Neural cell (in vitro differentiated cells): ENCODE data around the gene NRG3. TPM values are rescaled to one million over a fixed set of nuclear protein-coding genes. Genes with fewer than 3 reads are reported as not detected.

Experiments
- H2AFZ ChIP-seq: fragments of 200-600, 300-800 bp; sonication (generic), shearing (Covaris generic); 2 replicates; pipeline ENCODE4 v1.6.0; 2014; ENCODE audit warnings: low read depth, mild to moderate bottlenecking, antibody characterized with exemption, low read length, moderate library complexity
- H3F3A ChIP-seq: fragments of 200-600 bp; shearing (Covaris generic); 2 replicates; pipeline ENCODE4 v1.6.1; 2016; ENCODE audit warnings: mild to moderate bottlenecking, moderate library complexity, mixed read lengths, antibody characterized with exemption, low read length; ENCODE audit not compliant: insufficient read depth, poor library complexity, severe bottlenecking
- H3K27ac ChIP-seq: fragments of 200-600, 300-800 bp; sonication (generic), shearing (Covaris generic); 2 replicates; pipeline ENCODE4 v1.5.1; 2014; ENCODE audit warnings: mild to moderate bottlenecking, low read length, moderate library complexity
- H3K27me3 ChIP-seq: fragments of 300-800, 200-600 bp; sonication (generic), shearing (Covaris generic); 2 replicates; pipeline ENCODE4 v1.6.0; 2014; ENCODE audit warnings: mild to moderate bottlenecking, low read depth, low read length, moderate library complexity; ENCODE audit not compliant: insufficient read depth
- H3K36me3 ChIP-seq: fragments of 300-800, 200-600 bp; sonication (generic), shearing (Covaris generic); 2 replicates; pipeline ENCODE4 v1.5.1; 2014; ENCODE audit warnings: mild to moderate bottlenecking, antibody characterized with exemption, low read length, moderate library complexity; ENCODE audit not compliant: insufficient read depth
- H3K4me2 ChIP-seq: fragments of 300-800, 200-600 bp; sonication (generic), shearing (Covaris generic); 2 replicates; pipeline ENCODE4 v1.6.0; 2014; ENCODE audit warnings: mild to moderate bottlenecking, low read length
- H3K4me3 ChIP-seq: fragments of 300-800, 200-600 bp; sonication (generic), shearing (Covaris generic); 2 replicates; pipeline ENCODE4 v1.5.1; 2014; ENCODE audit warnings: mild to moderate bottlenecking, low read length, moderate library complexity
- H3K79me2 ChIP-seq: fragments of 200-600 bp; shearing (Covaris generic); replicated peaks from 2 replicates; pipeline ENCODE4 v1.6.0; 2014; ENCODE audit warnings: mild to moderate bottlenecking, low read length, moderate library complexity; ENCODE audit not compliant: insufficient read depth
- H3K9ac ChIP-seq: fragments of 300-800, 200-600 bp; sonication (generic), shearing (Covaris generic); 2 replicates; pipeline ENCODE4 v1.6.1; 2016; ENCODE audit warnings: mild to moderate bottlenecking, low read length, mixed read lengths
- H3K9me2 ChIP-seq: fragments of 200-600 bp; shearing (Covaris generic); 2 replicates; pipeline ENCODE4 v1.6.1; 2016; ENCODE audit warnings: mild to moderate bottlenecking, low read length, mixed read lengths; ENCODE audit not compliant: insufficient read depth
- H3K9me3 ChIP-seq: fragments of 200-600, 300-800 bp; sonication (generic), shearing (Covaris generic); 2 replicates; pipeline ENCODE4 v1.6.1; 2016; ENCODE audit warnings: mild to moderate bottlenecking, mixed run types, low read length, moderate library complexity, mixed read lengths
- H4K20me1 ChIP-seq: fragments of 200-600 bp; shearing (Covaris generic); 2 replicates; pipeline ENCODE4 v1.6.1; 2016; ENCODE audit warnings: mild to moderate bottlenecking, mixed run types; ENCODE audit not compliant: insufficient read depth
- CTCF ChIP-seq: fragments of 450-650 bp; IDR thresholded peaks from 2 replicates; pipeline ENCODE4 v1.5.1; 2014; ENCODE audit warnings: antibody characterized with exemption, mild to moderate bottlenecking, moderate library complexity; ENCODE audit not compliant: poor library complexity, severe bottlenecking
- EP300 ChIP-seq: fragments of 450-650 bp; conservative IDR thresholded peaks from 2 replicates; pipeline ENCODE4 v1.6.1; 2014; ENCODE audit warnings: antibody characterized with exemption, mild to moderate bottlenecking, moderate library complexity; ENCODE audit not compliant: poor library complexity, severe bottlenecking
- EZH2 ChIP-seq: fragments of 200-600, 300-800 bp; shearing (Covaris generic), sonication (generic); IDR thresholded peaks from 2 replicates; pipeline ENCODE4 v1.6.1; 2014; ENCODE audit warnings: antibody characterized with exemption, low read length, borderline replicate concordance, mild to moderate bottlenecking; ENCODE audit not compliant: insufficient read depth, poor library complexity, severe bottlenecking
- MXI1 ChIP-seq: fragments of 450-650 bp; conservative IDR thresholded peaks from 2 replicates; pipeline ENCODE4 v1.6.1; 2014; ENCODE audit warnings: antibody characterized with exemption, mild to moderate bottlenecking; ENCODE audit not compliant: poor library complexity, severe bottlenecking
- POLR2AphosphoS5 ChIP-seq: IDR thresholded peaks from 2 replicates; pipeline ENCODE4 v1.6.1; 2012
- RAD21 ChIP-seq: fragments of 450-650 bp; conservative IDR thresholded peaks from 2 replicates; pipeline ENCODE4 v1.6.1; 2014; ENCODE audit warnings: antibody characterized with exemption, mild to moderate bottlenecking, moderate library complexity
- REST ChIP-seq: IDR thresholded peaks from 2 replicates; pipeline ENCODE4 v1.6.1; 2012; ENCODE audit warnings: borderline replicate concordance
- SMC3 ChIP-seq: fragments of 450-650 bp; conservative IDR thresholded peaks from 2 replicates; pipeline ENCODE4 v1.6.1; 2014; ENCODE audit warnings: antibody characterized with exemption, mild to moderate bottlenecking, moderate library complexity; ENCODE audit not compliant: poor library complexity
- TAF1 ChIP-seq: IDR thresholded peaks from 2 replicates; pipeline ENCODE4 v1.6.1; 2012; ENCODE audit warnings: low read depth
- polyA plus RNA-seq: library from polyadenylated mRNA; depleted of rRNA; stranded (reverse); fragments of >200 nt; gene quantifications from 2 replicates; pipeline ENCODE4 v1.2.3, GENCODE V29; 2014

The NRG3 gene
- polyA plus RNA-seq, 1 donor from 2014 or later = 14.0 TPM

GRCh38 chr10:82453678-82454293 lies 578.8 kb downstream of the NRG3 start:
- Histone ChIP-seq H3K9me2 (no peaks in the 10 kb centered on the region), H2AFZ (no peak overlapping the region), H3K36me3 (no peaks in the 10 kb centered on the region), H3K9me3 (no peaks in the 10 kb centered on the region), H3K4me2 (no peak overlapping the region), H3K27me3 (no peaks in the 10 kb centered on the region), H3F3A (no peaks in the 10 kb centered on the region), H3K27ac (no peak overlapping the region), H3K4me3 (no peak overlapping the region), H3K79me2 (no peaks in the 10 kb centered on the region), H4K20me1 (no peaks in the 10 kb centered on the region), H3K9ac (no peak overlapping the region)
- TF ChIP-seq MXI1 = no peak
- no peak for TF ChIP-seq CTCF
- no peak for TF ChIP-seq EZH2
- no peak for TF ChIP-seq REST
- no peak for TF ChIP-seq SMC3
- no peak for TF ChIP-seq TAF1
- TF ChIP-seq RAD21 = no peak
- TF ChIP-seq EP300 = no peak
- TF ChIP-seq POLR2AphosphoS5 = no peak

GRCh38 chr10:82462910-82463551 lies 588.0 kb downstream of the NRG3 start:
- Histone ChIP-seq H3K4me3 (no peak overlapping the region), H2AFZ (no peak overlapping the region), H3K36me3 (no peaks in the 10 kb centered on the region), H3K79me2 (no peaks in the 10 kb centered on the region), H3F3A (no peaks in the 10 kb centered on the region), H3K9me3 (no peaks in the 10 kb centered on the region), H4K20me1 (no peaks in the 10 kb centered on the region), H3K9ac (no peak overlapping the region), H3K9me2 (no peaks in the 10 kb centered on the region), H3K27me3 (no peaks in the 10 kb centered on the region), H3K4me2 (no peak overlapping the region), H3K27ac (no peak overlapping the region)
- TF ChIP-seq SMC3 (no peak), EZH2 (no peak), EP300 (no peak), POLR2AphosphoS5 (no peak), REST (no peak), CTCF (no peak), MXI1 (no peak), TAF1 (no peak), RAD21 (no peak)
